Colon (tissue), 2 donors: ENCODE data around the gene NOPCHAP1.

Experiments used
- FAIRE-seq: peaks from 2 replicates; lab custom pipeline; 2012; peaks lifted over from hg19 to GRCh38; lab: Jason Lieb, UNC
- donor health status: control.
- donor health status: control.

Gene NOPCHAP1

GRCh38 chr12:105020241-105020962 lies 34.3 kb downstream of the NOPCHAP1 start:
- no peak for FAIRE-seq

- FAIRE-seq, result no peak
Observed at GRCh38 chr12:105024928-105025327, 38.8 kb downstream of the NOPCHAP1 start.

GRCh38 chr12:105025890-105026289 lies 39.8 kb downstream of the NOPCHAP1 start:
- FAIRE-seq, result no peak

GRCh38 chr12:105026411-105026810 lies 40.3 kb downstream of the NOPCHAP1 start:
- no peak for FAIRE-seq

GRCh38 chr12:105030820-105031807 lies 45.0 kb downstream of the NOPCHAP1 start:
- peak; percentile 69 for FAIRE-seq

- FAIRE-seq, result no peak
Observed at GRCh38 chr12:105032703-105033357, 46.7 kb downstream of the NOPCHAP1 start.

GRCh38 chr12:105033851-105034250 lies 47.7 kb downstream of the NOPCHAP1 start:
- FAIRE-seq, result no peak
